Activated T-cell treated with anti-CD3 and anti-CD28 coated beads for 48 hours (primary cell): ENCODE measurements around the gene SEC61B.

ENCODE experiments used
- DNase-seq: peaks from one replicate; pipeline ENCODE4 v3.0.0-alpha.2; 2020; ENCODE audit warnings: low read depth

The SEC61B gene

DNA sequence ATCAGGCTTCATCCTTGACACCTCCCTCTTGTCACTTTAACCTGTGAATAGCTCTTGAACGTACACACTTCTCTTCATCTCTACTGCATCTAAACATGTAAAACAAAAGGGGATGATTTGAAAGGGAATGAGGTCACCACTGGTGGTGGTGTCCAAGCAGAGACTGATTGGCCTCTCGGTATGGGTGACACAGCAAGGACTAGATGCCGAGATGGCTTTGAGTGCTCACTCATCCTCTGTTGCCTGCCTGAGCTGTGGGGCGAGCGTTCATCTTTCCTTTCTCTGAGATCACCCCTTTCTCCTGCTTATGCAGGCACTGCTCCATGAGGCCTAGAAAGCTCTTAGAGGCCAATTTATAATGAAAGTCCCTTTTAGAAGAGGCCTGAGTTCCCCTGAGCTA lies 51.9 kb downstream of the SEC61B start:
- no peak for DNase-seq

DNA sequence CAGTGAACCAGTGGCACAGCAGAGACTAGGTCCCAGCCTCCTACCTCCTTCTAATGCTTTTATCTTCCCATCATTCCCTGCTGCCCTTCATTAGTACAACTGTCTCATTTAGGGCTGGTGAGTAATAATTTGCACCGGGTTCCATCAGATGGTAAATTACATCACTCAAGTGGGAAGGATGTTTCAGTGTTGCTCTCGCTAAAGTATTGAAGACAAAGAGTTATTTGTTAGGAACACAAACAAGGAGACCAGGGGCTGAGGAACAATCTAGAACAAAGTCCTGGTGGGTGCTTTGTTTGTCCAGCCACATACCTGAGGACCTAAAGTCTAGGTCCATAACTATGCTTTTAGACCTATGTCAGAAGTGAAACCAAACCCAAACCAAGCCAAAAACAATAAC lies 52.4 kb downstream of the SEC61B start:
- no peak for DNase-seq
